Mononuclear cell (primary cell): ENCODE measurements around the gene UPK3BL2. TPM values are rescaled to one million over a fixed set of nuclear protein-coding genes. Genes with fewer than 3 reads are reported as not detected.
"Not testable (repeated sequence)": the region's sequence is repeated elsewhere in the genome, so short reads cannot be mapped to it uniquely, and the experiment has no call there.

ENCODE experiments used
- H3K27me3 ChIP-seq: 2 replicates; pipeline ENCODE4 v1.6.0; 2011; ENCODE audit warnings: low read length, control low read depth; ENCODE audit not compliant: insufficient read depth
- H3K4me1 ChIP-seq: 2 replicates; pipeline ENCODE4 v1.5.1; 2011; ENCODE audit warnings: mild to moderate bottlenecking, low read length, control low read depth; ENCODE audit not compliant: insufficient read depth
- H3K4me3 ChIP-seq: 2 replicates; pipeline ENCODE4 v1.5.1; 2011; ENCODE audit warnings: mild to moderate bottlenecking, low read length, moderate library complexity
- H3K9me3 ChIP-seq: 2 replicates; pipeline ENCODE4 v1.5.1; 2011; ENCODE audit warnings: low read depth, mild to moderate bottlenecking, control low read depth, low read length
- total RNA-seq: library from RNA; depleted of rRNA; stranded (reverse); fragments of >200 nt; gene quantifications from one replicate; pipeline ENCODE4 v1.2.3, GENCODE V29; 2012

UPK3BL2 gene
- total RNA-seq, 1 donor: 15.0 TPM

DNA sequence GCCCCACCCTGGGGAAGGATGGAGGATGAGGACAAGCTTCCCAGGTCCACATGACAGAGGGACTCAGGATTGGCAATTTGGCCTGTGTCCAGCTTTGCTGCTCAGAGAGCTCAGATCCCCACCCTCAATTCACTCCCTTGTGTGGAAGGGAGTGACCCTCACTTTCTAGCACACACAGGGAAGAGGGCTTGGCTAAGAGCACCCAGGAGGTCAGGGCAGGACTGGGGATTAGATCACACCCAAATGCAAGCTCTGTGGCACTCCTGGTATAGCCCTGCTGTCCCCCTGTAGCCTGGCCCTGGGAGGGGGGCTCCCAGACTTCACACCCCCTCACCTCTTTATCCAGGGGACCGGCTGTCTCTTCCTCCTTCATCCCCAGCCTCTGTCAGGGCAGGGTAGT, 876 bp upstream of the UPK3BL2 start:
- not testable (repeated sequence) for H3K4me1 ChIP-seq, H3K27me3 ChIP-seq, H3K4me3 ChIP-seq, H3K9me3 ChIP-seq

- H3K4me1 ChIP-seq, H3K9me3 ChIP-seq, H3K27me3 ChIP-seq, H3K4me3 ChIP-seq: not testable (repeated sequence)
Observed at GRCh38 chr7:102542771-102543170, 725 bp downstream of the UPK3BL2 start.

GRCh38 chr7:102542083-102542482, 1.4 kb downstream of the UPK3BL2 start:
- H3K9me3 ChIP-seq, H3K4me1 ChIP-seq, H3K4me3 ChIP-seq, H3K27me3 ChIP-seq: not testable (repeated sequence)

DNA sequence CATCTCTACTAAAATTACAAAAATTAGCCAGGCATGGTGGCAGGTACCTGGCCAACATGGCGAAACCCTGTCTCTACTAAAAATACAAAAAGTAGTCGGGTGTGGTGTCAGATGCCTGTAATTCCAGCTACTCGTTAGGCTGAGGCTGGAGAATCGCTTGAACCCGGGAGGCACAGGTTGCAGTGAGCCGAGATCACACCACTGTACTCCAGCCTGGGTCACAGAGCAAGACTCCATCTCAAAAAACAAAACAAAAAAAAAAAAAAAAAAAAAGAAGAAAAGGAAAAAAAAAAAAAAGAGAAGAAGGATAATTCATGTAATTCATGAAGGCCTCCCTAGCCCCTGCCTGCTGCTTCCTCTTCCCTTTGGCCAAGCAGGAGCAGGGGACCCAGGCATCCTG, 2.9 kb downstream of the UPK3BL2 start:
- H3K4me1 ChIP-seq, H3K27me3 ChIP-seq, H3K9me3 ChIP-seq, H3K4me3 ChIP-seq: not testable (repeated sequence)

DNA sequence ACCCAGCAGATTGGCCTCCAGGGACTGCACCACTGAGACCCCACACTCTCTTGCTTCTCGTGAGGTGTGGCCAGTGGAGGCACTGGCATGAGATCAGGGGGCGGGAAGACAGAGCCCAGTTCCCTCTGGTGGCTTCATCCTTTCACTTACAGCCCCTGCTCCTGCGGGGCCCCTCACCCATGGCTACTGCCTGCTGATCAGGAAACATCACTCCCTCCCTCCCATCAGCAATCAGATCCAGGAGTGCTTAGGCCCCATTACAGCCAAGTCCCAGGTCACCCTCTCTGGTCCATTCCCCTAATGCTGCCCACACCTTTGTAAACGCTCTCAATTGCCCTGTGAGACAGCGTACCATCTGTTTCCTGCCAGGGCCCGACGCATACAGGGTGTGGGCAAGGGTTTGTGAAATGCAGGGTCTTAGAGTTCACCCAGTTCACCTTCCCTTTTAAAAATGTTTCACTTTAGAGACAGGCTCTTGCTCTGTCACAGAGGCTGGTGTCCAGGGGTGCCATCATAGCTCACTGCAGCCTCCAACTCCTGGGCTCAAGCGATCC, 8.4 kb downstream of the UPK3BL2 start:
- H3K9me3 ChIP-seq, H3K27me3 ChIP-seq, H3K4me1 ChIP-seq, H3K4me3 ChIP-seq: not testable (repeated sequence)

GRCh38 chr7:102532127-102532526, 11.4 kb downstream of the UPK3BL2 start:
- not testable (repeated sequence) for H3K9me3 ChIP-seq, H3K27me3 ChIP-seq, H3K4me1 ChIP-seq, H3K4me3 ChIP-seq

DNA sequence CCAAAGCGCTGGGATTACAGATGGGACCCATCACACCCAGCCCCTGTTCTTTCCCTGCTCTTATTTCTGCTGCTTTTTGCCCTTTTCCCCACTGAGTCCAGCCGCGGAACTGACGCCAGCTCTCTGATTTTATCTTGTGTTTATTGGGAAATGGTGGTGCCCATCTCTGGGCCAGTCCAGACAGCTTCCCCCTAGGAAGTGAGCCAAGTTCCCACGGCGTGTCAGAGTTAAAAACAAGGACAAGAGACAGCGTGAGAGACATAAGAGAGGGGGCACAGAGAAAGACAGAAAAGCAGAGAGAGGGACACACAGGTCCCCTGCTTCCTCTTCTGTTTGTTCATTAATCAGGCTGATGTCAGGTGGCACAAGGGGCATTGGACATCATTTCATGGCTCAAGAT, 11.9 kb downstream of the UPK3BL2 start:
- H3K4me3 ChIP-seq, H3K27me3 ChIP-seq, H3K4me1 ChIP-seq, H3K9me3 ChIP-seq: not testable (repeated sequence)

DNA sequence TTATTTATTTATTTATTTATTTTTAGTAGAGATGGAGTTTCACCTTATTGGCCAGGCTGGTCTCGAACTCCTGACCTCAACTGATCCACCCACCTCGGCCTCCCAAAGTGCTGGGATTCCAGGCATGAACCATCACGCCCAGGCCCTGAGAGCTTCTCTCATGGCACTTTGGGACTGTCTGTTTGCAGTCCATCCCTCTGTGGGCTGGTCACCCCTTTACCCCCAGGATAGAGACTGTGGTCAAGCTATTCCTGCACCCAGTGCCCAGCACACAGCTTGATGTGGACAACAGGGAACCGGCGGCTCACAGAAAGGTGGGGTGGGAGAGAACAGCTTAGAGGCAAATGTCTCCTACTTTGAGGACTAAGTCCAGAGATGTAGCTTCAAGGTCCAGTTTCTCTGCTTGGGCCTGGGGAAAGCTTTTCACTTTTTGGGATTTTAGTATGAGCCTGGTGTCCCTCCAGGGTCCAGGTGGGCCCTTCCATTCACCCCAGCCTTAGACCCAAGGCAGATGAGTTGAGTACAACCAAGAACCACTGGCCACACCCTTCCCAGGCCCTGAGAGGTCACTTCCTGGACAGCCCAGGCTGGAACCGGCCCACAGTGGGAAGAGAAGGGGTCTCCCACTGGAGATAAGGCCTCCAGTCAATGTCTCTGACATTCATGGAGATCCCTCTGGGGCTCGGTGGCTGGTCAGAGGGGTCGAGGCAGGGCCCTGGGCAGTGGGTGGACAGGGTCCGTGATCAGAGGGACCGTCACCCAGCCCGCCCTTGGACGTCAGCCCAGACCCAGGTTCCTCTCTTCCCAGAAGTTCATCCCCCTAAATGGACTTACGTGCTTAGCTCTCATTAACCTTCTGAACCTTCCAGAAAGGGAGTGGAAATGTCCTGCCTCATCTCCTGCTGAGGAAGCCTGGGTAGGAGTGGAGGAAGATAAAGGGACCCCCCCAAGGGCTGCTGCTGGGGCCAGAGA, 15.4 kb downstream of the UPK3BL2 start:
- H3K27me3 ChIP-seq: not testable (repeated sequence)

GRCh38 chr7:102527182-102527581, 16.3 kb downstream of the UPK3BL2 start:
- H3K4me1 ChIP-seq, H3K27me3 ChIP-seq, H3K9me3 ChIP-seq, H3K4me3 ChIP-seq: not testable (repeated sequence)

More for the DNA sequence above, 15.4 kb downstream of the UPK3BL2 start:
- not testable (repeated sequence) for H3K9me3 ChIP-seq, H3K4me1 ChIP-seq, H3K4me3 ChIP-seq

GRCh38 chr7:102524803-102525202, 18.7 kb downstream of the UPK3BL2 start:
- H3K27me3 ChIP-seq, H3K4me1 ChIP-seq, H3K4me3 ChIP-seq, H3K9me3 ChIP-seq: not testable (repeated sequence)

GRCh38 chr7:102520797-102521196, 22.7 kb downstream of the UPK3BL2 start:
- H3K4me3 ChIP-seq, H3K27me3 ChIP-seq, H3K9me3 ChIP-seq, H3K4me1 ChIP-seq: not testable (repeated sequence)

GRCh38 chr7:102517550-102518147, 25.8 kb downstream of the UPK3BL2 start, which contains the start of gene RASA4B:
TSS of gene RASA4B (minus strand) at chr7:102517777. CDS start at chr7:102517710, 67 bp downstream.
- H3K27me3 ChIP-seq, H3K9me3 ChIP-seq, H3K4me1 ChIP-seq, H3K4me3 ChIP-seq: not testable (repeated sequence)

GRCh38 chr7:102516951-102517350, 26.5 kb downstream of the UPK3BL2 start:
- not testable (repeated sequence) for H3K27me3 ChIP-seq, H3K9me3 ChIP-seq, H3K4me3 ChIP-seq, H3K4me1 ChIP-seq

DNA sequence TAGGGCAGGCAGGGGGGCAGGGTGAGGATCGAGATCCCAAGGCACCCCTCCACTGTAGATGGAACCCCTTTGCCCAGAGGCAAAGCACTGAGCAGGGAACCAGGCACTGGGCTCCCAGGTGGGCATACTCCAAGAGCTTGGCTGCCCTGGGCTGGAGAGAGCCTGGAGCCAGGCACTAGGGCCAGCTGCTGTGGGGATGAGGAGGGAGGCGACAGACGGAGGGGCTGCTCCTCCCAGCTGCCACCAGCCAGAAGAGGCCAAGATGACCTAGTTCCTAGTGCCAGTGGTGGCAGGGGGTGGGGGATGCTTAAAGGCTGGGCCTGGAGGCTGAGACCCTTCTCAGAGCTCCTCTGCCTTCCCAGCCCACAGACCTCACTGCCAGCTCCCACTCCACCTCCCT, 27.6 kb downstream of the UPK3BL2 start:
- not testable (repeated sequence) for H3K4me1 ChIP-seq, H3K27me3 ChIP-seq, H3K9me3 ChIP-seq, H3K4me3 ChIP-seq

DNA sequence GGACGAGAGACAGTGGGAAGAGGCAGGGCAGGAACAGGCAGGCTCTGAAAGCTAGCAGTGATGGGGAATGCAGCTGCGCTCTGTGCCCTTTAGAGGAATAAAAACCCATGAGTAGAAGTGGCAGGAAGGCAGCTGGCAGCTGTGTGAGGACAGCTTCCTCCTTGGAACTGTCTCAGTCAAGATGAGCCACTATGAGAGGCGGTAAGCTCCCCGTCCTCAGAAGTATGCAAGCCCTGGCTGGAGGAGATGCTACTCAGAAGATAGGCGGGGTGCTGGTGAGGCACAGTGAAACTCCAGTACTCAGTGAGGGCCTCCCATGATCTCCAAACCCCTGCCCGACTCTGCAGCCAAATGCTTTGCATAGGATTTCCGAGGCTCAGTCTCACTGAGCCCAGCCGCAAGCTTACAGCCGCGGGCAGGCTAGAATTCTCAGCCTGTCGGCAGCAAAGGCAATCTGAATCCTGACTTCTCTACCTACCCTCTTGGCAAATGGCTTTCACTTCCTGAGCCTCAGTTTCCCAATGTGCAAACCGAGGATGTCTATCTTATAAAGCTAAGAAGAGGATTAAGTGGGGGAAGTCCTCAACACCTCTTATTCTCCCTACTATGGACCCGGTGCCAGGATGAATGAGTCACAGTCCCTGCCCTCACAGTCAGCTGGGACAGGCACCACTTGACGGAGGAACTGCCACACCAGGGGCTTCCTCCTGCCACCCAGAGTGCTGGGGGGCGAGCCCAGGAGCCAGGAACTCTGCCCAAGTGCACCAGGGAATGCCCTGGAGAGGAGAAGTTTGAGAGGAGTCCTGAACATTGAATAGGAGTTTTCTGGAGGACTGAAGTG, 28.4 kb downstream of the UPK3BL2 start:
- not testable (repeated sequence) for H3K4me3 ChIP-seq, H3K4me1 ChIP-seq, H3K9me3 ChIP-seq

More for the DNA sequence above, 28.4 kb downstream of the UPK3BL2 start:
- H3K27me3 ChIP-seq: not testable (repeated sequence)
